Skeletal muscle satellite cell (primary cell): ENCODE measurements around the gene C5orf63.

Experiments
- H3K27me3 ChIP-seq: 2 replicates; pipeline ENCODE4 v1.7.0; 2013; ENCODE audit warnings: low read length; ENCODE audit not compliant: control insufficient read depth, insufficient read depth
- H3K36me3 ChIP-seq: 2 replicates; pipeline ENCODE4 v1.7.0; 2013; ENCODE audit warnings: mild to moderate bottlenecking, control low read depth, low read length; ENCODE audit not compliant: insufficient read depth
- H3K4me1 ChIP-seq: 2 replicates; pipeline ENCODE4 v1.7.0; 2013; ENCODE audit warnings: low read length; ENCODE audit not compliant: control insufficient read depth, insufficient read depth
- H3K4me2 ChIP-seq: 2 replicates; pipeline ENCODE4 v1.7.0; 2013; ENCODE audit warnings: mild to moderate bottlenecking, low read length
- H3K4me3 ChIP-seq: 2 replicates; pipeline ENCODE4 v1.7.0; 2013; ENCODE audit warnings: low read length
- H3K9ac ChIP-seq: 2 replicates; pipeline ENCODE4 v1.7.0; 2013; ENCODE audit warnings: mild to moderate bottlenecking, low read depth, low read length, moderate library complexity
- H3K9me3 ChIP-seq: replicated peaks from 2 replicates; pipeline ENCODE4 v1.7.0; 2013; ENCODE audit warnings: mild to moderate bottlenecking, control low read depth, low read length

Gene C5orf63

GRCh38 chr5:127089191-127089590 is 15.9 kb upstream of the C5orf63 start:
- H3K9me3 ChIP-seq: no peaks in the 10 kb centered on the region
- H3K4me3 ChIP-seq: no peak overlapping the region
- no peaks in the 10 kb centered on the region for H3K27me3 ChIP-seq
- H3K9ac ChIP-seq: no peak overlapping the region
- peaks cover 16% of the 10 kb centered on the region for H3K4me1 ChIP-seq
- H3K36me3 ChIP-seq: no peaks in the 10 kb centered on the region
- no peak overlapping the region for H3K4me2 ChIP-seq

GRCh38 chr5:127088251-127088650 is 14.9 kb upstream of the C5orf63 start:
- H3K9me3 ChIP-seq: no peaks in the 10 kb centered on the region
- H3K9ac ChIP-seq: no peak overlapping the region
- no peaks in the 10 kb centered on the region for H3K36me3 ChIP-seq
- H3K27me3 ChIP-seq: no peaks in the 10 kb centered on the region
- peak overlapping the region; percentile 8 for H3K4me3 ChIP-seq
- peaks cover 16% of the 10 kb centered on the region for H3K4me1 ChIP-seq
- H3K4me2 ChIP-seq: peak overlapping the region; percentile 46

- Histone ChIP-seq H3K9ac (no peak overlapping the region), H3K4me3 (no peak overlapping the region), H3K36me3 (no peaks in the 10 kb centered on the region), H3K9me3 (no peaks in the 10 kb centered on the region), H3K4me1 (peaks cover 16% of the 10 kb centered on the region), H3K27me3 (no peaks in the 10 kb centered on the region), H3K4me2 (no peak overlapping the region)
These were observed 13.3 kb upstream of the C5orf63 start for GRCh38 chr5:127086589-127086988.

GRCh38 chr5:127085796-127086195 is 12.5 kb upstream of the C5orf63 start:
- no peak overlapping the region for H3K4me2 ChIP-seq
- H3K4me3 ChIP-seq: no peak overlapping the region
- H3K36me3 ChIP-seq: no peaks in the 10 kb centered on the region
- H3K4me1 ChIP-seq: peaks cover 16% of the 10 kb centered on the region
- no peak overlapping the region for H3K9ac ChIP-seq
- no peaks in the 10 kb centered on the region for H3K27me3 ChIP-seq
- no peaks in the 10 kb centered on the region for H3K9me3 ChIP-seq

- H3K36me3 ChIP-seq: no peaks in the 10 kb centered on the region
- peaks cover 16% of the 10 kb centered on the region for H3K4me1 ChIP-seq
- no peak overlapping the region for H3K9ac ChIP-seq
- H3K4me3 ChIP-seq: no peak overlapping the region
- H3K4me2 ChIP-seq: no peak overlapping the region
- no peaks in the 10 kb centered on the region for H3K9me3 ChIP-seq
- H3K27me3 ChIP-seq: no peaks in the 10 kb centered on the region
These were observed 12.1 kb upstream of the C5orf63 start for GRCh38 chr5:127085371-127085770.

GRCh38 chr5:127084656-127085055 is 11.4 kb upstream of the C5orf63 start:
- H3K9ac ChIP-seq: no peak overlapping the region
- no peak overlapping the region for H3K4me3 ChIP-seq
- no peaks in the 10 kb centered on the region for H3K9me3 ChIP-seq
- no peak overlapping the region for H3K4me2 ChIP-seq
- H3K4me1 ChIP-seq: peaks cover 16% of the 10 kb centered on the region
- no peaks in the 10 kb centered on the region for H3K36me3 ChIP-seq
- H3K27me3 ChIP-seq: no peaks in the 10 kb centered on the region

- Histone ChIP-seq H3K36me3 (no peaks in the 10 kb centered on the region), H3K27me3 (no peaks in the 10 kb centered on the region), H3K4me3 (no peak overlapping the region), H3K9me3 (no peaks in the 10 kb centered on the region), H3K4me1 (peaks cover 10% of the 10 kb centered on the region), H3K9ac (no peak overlapping the region), H3K4me2 (no peak overlapping the region)
These were observed 10.4 kb upstream of the C5orf63 start for GRCh38 chr5:127083711-127084110.

GRCh38 chr5:127079994-127080491 is 6.7 kb upstream of the C5orf63 start:
- Histone ChIP-seq H3K9me3 (no peaks in the 10 kb centered on the region), H3K9ac (no peak overlapping the region), H3K27me3 (no peaks in the 10 kb centered on the region), H3K4me1 (peaks cover 16% of the 10 kb centered on the region), H3K4me2 (no peak overlapping the region), H3K36me3 (no peaks in the 10 kb centered on the region), H3K4me3 (no peak overlapping the region)

GRCh38 chr5:127077366-127077765 is 4.1 kb upstream of the C5orf63 start:
- H3K27me3 ChIP-seq: no peaks in the 10 kb centered on the region
- H3K4me1 ChIP-seq: peaks cover 20% of the 10 kb centered on the region
- no peaks in the 10 kb centered on the region for H3K9me3 ChIP-seq
- H3K4me2 ChIP-seq: no peak overlapping the region
- no peak overlapping the region for H3K4me3 ChIP-seq
- no peak overlapping the region for H3K9ac ChIP-seq
- H3K36me3 ChIP-seq: no peaks in the 10 kb centered on the region

GRCh38 chr5:127076315-127077129 is 3.2 kb upstream of the C5orf63 start:
- no peaks in the 10 kb centered on the region for H3K36me3 ChIP-seq
- no peak overlapping the region for H3K4me3 ChIP-seq
- H3K27me3 ChIP-seq: no peaks in the 10 kb centered on the region
- no peak overlapping the region for H3K9ac ChIP-seq
- H3K4me1 ChIP-seq: peaks cover 20% of the 10 kb centered on the region
- peak overlapping the region; percentile 39 for H3K4me2 ChIP-seq
- no peaks in the 10 kb centered on the region for H3K9me3 ChIP-seq

- H3K4me1 ChIP-seq: peaks cover 20% of the 10 kb centered on the region
- no peaks in the 10 kb centered on the region for H3K27me3 ChIP-seq
These were observed 1.2 kb upstream of the C5orf63 start for GRCh38 chr5:127074466-127074865.

GRCh38 chr5:127070243-127070642 is 3.1 kb downstream of the C5orf63 start:
- Histone ChIP-seq H3K27me3 (no peaks in the 10 kb centered on the region), H3K36me3 (no peaks in the 10 kb centered on the region), H3K9ac (no peak overlapping the region), H3K9me3 (no peaks in the 10 kb centered on the region), H3K4me3 (no peak overlapping the region), H3K4me2 (no peak overlapping the region), H3K4me1 (peaks cover 8% of the 10 kb centered on the region)

More at GRCh38 chr5:127074466-127074865, 1.2 kb upstream of the C5orf63 start:
- H3K9ac ChIP-seq: no peak overlapping the region
- no peak overlapping the region for H3K4me3 ChIP-seq
- no peaks in the 10 kb centered on the region for H3K36me3 ChIP-seq
- H3K4me2 ChIP-seq: no peak overlapping the region
- H3K9me3 ChIP-seq: no peaks in the 10 kb centered on the region
